Amygdala (tissue), 56 donors: Measurements from ENCODE around the gene CORIN.
A peak's percentile ranks its signal among the peaks of the same experiment; 100 is the strongest.

ENCODE experiments used
- DNase-seq, 56 donors: peaks; one replicate each; lab custom pipeline; 2025; lab: John Stamatoyannopoulos, UW

Gene CORIN

DNA sequence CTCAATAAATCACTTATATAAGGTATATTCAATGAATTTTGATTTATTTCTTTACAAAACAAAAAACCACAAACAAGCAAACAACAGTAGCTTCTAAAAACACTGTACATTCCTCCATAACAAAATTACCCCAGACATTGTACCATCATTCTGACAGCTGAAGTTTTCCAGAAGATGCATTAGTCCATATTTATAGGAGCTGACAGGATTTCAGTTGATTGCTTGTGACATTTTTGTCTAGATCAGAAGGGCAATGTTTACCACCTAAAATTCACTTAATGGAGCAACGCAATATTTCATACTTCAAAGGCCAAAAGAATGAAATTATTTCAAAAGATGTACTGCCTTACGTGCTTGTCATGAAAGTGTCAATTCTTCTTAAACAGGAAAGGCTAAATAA, 185.8 kb downstream of the CORIN start:
- DNase-seq = no peak

DNA sequence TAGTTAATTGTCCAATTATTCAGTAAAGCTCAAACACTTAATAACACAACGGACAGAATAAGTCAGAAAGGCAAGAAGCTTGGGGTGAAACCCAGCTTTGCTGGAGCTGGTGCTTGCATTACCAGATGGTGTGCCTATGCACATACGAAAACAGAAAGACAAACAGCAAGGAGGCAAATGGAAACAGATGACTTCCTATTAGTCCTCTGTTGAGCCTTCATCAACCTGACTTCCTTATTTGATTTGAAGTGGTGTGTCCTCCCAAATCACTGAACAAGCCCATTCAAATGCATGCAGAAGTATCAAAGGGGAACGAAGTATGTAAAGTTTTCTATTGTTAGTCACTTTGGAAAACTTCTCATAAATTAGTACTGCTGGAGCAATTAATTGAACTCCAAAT, 186.6 kb downstream of the CORIN start:
- no peak for DNase-seq

DNA sequence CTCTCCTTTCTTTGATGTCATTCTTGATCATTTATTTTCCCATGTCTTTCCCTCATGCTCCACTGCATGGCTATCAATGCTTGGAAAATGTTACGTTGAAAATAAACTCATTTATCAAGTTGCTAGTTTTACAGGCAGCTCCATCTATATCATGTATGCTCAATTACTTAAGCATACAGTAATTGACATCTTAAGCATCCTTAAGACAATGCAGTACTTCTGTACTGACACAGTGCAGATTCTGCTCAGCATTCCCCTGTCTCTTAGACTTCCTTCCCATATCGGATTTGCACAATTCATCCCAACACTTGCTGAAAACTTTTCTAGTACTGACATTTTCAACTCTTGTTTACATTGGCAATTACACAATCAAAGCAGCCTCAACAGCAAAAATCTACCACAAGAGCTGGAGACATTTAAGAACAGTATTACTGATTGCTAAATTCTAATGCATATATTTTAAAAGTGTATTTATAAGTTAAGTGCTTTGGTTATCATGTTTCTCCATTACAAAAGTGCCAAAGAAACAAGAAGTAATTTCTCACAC, 187.2 kb downstream of the CORIN start:
- no peak for DNase-seq

DNA sequence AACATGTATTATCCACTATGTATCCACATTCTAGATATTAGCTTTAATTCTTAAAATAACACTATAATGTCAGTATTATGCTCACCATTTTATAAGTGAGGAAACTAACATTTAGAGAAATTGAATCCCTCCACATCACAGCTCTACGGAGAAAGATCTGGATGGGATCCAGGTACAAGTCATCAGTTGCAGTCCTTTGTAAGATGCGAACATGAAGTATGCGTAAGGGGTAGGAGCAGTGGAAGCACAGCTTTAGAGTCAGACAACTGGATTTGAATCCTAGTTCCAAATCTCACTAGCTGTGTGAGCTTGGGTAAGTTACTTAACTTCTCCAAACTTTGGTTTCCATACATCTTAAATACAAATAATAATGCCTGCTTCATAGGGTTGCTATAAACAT, 190.3 kb downstream of the CORIN start:
- no peak for DNase-seq

DNA sequence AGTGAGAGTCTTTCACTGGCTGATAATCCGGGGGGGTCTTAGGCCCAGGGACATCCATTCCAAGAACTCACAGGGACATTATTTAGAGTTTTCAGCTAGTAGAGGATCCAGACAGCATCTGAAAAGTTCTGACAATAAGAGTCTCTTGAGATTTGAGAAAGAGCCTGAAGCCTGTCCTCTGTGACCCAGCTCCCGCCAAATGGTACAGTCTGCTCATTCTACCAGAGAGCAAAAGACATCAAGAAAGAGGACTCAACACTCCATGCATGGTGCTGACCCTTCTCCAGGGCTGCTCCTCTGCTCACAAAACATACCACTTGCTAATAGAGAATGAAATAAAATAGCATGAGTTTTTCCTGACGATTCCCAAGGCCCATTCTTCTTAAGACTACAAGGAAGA, 190.8 kb downstream of the CORIN start:
- no peak for DNase-seq

DNA sequence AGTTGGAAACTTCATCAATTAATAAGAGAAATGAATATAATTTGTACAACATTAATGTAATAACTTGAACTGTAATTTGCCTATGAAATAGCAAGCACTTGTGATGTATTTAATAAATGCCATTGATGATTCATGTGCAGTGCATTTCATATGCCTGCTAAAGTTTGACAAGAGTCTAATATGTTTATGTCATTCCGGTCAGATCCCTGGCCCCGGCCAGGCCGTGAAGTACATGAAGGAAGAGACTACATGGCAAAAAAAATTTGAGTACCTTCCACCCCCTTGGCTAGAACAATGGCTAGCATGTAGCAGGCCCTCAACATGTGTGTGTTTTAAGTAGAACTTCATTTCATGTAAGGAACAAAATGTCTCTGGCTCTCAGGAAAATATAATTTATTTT, 191.5 kb downstream of the CORIN start:
- no peak for DNase-seq

DNA sequence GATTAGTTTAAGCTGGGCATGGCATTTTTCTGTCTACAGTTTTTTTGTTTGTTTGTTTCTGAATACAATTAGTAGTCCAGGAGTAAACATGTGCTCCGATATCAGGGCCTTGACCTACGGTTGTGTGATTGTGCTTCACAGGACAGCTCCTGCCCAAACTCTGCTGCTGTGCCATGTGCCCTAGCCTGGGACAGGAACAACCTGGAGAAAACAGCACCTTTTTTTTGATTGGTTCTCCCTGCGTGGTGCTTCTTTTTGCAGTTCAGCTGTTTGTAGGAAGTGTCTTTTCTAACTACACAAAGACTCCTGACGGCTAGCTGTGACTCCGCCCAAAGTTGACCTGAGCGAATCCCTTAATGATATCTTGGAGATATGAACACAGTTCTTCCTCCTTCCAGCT, 194.0 kb downstream of the CORIN start:
- no peak for DNase-seq

DNA sequence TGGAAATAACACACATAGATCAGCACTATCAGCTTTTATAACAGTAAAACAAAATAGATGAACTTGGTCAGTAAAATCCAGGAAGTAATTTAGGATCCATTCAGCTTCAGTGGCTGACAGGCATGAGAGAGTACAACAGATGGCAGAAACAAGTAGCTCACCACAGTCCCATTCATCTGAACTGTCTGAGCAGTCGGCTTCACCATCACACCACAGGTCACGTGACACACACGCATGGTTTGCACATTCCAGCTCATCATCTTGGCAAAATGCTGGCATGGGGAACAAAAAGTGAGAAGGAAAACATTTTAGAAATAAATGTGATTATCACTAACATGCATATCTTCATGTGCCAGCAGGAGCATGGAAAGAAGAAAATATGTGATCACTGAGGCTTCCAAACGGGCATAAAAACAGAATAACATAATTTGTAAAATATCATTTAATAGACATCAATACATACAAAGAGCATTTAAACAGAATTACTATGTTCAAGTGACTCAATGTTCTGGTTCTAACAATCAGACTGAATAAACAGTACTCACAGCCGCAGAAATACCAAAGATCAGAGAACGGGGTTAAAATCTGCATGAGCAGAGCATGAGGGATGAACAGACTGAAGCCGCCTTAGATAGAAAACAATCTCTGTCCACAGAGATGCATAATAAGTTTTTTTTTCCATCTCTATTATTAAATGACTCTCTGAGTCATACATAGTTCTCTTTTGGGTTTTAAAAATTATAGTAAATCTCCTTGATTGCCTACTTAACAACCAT, 194.7 kb downstream of the CORIN start:
- DNase-seq = peak in 29 of 56 donors; percentile 1 to 72 (median 20)

DNA sequence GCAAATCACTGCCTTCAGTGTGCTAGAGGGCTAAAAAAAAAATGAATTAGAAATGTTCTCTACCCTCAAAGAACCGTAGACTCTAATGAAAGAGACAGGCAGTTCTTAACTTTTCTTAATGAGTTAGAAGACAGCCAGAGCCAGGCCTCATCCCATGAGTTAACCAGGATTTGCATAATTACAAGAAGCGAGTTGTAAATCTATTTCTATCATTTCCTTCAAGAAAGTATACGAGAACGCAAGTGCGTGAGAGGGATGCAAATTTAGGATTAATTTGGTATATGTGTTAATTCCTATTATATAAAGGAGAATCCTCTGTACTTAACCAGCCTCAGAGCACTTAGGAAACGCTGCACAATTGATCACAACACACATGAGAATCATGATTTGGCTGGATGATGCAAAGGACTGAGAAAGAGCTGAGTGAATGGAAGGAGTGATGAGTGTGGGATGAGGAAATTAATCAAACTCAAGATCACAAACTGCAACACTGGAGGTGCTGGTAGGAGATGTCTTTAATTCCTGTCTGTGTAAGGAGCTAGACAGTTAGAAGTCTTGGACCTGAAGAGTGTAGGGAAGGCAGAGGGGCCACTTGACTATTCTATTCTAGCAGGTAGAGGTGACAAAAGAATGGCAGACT, 195.6 kb downstream of the CORIN start:
- no peak for DNase-seq

DNA sequence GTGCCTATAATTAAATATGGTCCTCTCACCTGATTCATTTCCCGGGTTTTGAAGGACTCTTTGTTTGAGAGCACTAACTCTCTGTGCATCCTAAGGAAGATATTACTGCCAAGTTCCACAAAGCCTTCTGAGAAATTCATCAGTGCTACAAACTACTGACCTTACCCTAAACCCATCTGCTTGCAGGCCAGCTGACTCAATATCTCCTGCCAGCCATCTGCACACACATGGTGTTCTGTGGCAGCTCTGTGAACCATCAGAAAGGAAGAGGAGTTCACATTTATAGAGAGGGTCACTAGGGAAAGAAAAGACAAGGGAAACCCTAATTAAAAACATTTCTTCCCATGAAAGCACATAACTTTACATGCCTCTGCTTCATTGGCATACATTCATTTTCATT, 196.1 kb downstream of the CORIN start:
- DNase-seq = no peak

DNA sequence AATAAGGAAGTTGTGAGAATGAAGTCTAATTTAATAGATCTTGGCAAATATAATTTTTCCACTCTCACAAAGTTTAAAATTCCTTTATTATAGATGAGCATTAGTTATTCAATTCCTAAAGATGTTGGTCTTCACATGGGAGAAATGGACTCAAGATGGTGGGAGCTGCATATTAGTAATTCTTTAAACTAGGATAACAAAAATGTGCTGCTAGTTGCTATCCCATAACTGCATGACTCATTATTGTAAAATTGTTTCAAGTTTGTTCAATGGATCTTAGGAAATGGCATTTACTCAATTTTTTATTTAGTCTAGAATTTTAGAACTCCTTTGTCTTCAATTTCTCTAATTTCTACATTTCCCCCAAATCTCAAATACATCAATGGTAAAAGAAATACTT, 197.0 kb downstream of the CORIN start:
- no peak for DNase-seq

DNA sequence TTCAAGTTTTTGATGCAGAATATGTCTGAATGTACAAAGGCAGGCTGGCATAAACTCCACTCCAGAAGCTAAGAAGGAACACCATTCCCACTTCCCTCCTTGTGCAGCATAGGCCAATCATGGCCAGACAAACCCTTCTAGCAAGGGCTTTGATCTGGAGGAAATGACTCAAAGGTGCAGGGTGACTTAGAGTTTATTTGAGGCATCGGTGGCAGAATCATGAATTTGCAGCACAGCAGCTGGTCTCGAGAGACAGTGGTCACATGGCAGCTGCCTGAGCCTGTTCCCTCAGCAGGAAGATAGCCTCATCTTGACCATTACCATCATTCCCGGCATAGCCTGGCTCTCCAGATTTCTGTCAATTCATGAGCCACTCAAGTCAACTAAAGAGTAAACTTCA, 198.3 kb downstream of the CORIN start:
- DNase-seq = no peak

DNA sequence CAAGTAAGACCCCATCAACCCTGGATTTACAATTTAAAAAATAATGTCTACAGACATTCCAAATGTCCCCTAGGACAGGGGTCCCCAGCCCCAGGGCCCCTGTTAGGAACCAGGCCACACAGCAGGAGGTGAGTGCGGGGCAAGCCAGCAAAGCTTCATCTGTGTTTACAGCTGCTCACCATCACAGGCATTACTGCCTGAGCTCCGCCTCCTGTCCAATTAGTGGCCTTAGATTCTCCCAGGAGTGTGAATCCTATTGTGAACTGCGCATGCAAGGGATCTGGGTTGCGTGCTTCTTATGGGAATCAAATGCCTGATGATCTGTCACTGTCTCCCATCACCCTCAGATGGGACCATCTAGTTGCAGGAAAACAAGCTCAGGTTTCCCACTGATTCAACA, 206.7 kb downstream of the CORIN start:
- no peak for DNase-seq

DNA sequence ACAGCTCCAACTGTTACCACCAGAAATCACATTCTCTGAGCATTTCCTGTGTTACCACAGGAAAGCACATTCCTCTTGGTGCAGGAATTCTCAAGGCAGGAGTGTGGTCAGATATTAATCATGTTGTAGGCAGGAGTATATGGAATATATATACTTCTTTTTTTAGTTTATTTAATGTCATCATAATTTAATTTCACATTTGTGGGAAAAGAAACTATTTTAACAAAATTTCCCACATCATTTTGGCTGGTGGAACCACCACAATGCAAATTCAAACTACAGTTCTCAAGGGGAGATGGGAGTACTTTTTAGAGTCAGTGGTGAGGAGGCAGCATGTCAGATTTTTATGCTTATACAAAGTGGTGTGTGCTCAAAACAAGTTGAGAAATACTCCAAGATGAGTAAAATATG, 213.8 kb downstream of the CORIN start:
- no peak for DNase-seq

DNA sequence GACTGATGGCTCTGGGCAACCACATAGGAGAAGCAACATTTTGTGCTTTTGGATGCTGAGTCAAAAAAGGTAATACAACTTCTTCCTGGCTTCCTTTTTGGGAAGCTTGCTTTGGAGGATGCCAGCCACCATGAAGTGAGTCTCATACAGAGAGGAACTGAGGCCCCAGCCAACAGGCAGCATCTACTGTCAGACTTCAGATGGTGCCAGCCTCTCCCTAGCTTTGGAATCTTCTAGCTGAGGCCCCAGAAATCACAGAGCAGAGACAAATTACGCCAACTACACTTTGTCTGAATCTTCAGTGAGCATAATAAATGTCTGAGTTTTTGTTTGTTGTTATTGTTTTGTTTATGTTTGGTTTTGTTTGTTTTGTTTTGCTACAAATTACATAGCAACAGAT, 216.7 kb downstream of the CORIN start:
- DNase-seq = no peak

DNA sequence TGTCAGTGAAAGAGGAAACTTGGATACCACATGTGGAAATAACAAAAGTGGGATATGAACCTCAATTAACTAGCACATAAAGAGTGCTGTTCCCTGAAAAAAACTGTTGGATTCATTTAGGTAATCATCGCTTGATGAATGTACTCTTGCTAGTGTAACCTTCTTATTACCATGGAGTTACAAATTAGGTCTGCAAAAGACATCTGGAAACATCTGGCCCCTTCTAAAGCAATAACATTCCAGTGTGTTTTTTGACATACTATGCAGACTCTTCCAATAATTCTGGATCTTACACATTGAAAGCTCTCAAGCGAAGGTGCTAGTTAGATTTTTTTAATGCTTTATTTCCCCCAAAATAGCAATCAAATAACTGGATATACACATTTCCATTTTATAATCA, 218.2 kb downstream of the CORIN start:
- no peak for DNase-seq

DNA sequence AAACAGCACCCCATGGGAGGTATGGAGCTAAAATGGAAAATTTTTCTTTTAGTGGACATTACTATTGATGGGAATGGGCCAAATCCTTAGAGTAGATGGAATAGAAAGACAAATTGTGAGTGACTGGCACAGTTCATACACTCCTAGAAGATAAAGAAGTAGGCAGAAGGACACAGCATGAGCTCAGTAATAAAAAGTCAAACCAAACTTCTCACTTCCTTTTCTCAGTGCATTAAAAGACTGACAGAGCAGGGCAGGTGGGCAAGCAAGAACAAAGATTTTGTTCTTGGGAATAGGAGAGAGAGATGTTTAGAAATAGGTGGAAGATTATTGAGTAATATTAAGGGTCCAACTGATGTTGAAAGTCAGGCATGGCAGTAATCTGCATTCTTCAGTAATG, 220.3 kb downstream of the CORIN start:
- DNase-seq = no peak

DNA sequence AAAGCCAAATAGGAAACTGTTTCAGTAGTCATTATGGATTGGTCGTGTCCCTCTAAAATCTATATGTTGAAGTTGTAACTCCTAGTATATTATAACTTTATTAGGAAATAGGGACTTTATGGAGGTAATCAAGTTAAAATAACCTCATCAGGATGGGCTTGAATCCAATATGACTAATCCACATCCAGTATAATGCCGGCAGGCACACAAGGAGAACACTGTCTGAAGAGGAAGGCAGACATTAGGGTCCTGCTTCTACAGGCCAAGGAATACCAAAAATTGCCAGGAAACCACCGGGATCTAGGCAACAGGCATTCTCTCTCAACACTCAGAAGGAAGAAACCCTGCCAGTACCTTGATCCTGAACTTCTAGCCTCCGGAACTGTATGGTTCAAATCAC, 222.5 kb downstream of the CORIN start:
- no peak for DNase-seq

DNA sequence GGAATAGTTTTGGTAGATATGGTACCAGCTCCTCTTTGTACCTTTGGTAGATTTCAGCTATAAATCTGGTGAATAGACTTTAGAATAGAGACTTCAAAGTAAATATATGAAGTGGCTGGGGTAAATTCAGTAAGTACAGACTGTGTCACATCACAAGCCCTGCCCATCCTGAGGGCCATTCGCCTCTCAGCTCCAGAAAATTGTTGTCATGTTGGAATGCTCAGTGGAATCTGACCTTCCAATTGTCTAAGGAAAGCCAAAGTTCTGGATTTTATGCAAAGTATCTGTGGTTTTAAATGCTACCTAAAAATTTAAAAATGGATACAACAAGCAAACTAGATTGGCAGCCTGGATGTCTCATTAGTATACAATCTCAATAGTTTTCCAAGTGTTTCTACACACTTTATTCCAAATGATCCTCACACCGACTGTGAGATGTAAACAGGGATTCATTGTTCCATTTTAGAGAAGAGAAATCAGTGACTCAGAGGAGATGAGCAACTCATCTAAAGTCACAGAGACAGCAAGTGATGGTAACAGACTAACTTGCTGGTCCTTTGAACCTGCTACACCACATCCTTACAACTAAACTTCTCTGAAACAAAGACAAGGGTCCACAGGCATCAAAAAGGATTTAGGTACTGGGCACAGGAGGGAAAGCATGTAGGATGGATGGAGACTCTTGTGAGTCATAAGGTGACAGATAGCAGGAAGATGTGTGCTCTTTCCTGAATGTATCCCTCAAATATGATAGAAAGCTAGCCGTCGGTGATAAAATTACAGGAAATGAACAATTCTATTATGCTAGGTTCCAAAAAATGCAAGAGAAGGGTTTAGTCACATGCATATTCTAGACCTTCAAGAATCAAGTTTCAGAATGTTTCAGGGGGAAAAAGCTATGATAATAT, 225.5 kb downstream of the CORIN start:
- no peak for DNase-seq

DNA sequence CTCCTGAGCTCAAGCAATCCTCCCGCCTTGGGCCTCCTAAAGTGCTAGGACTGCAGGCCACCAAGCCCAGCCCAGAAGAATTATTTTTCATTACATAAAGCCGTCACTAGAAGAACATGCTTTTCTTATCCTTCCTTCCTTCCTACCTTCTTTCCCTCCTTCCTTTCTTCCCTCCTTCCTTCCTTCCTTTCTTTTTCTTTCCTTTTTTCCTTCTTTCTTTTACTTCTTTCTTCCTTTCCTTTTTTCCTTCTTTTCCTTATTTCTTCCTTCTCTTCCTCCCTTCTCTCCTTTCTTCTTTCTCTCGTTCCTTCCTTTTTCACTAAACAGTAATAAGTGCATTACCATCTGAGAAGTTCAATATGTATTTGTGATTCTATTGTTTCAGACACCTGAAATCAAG, 231.4 kb downstream of the CORIN start:
- DNase-seq = no peak

DNA sequence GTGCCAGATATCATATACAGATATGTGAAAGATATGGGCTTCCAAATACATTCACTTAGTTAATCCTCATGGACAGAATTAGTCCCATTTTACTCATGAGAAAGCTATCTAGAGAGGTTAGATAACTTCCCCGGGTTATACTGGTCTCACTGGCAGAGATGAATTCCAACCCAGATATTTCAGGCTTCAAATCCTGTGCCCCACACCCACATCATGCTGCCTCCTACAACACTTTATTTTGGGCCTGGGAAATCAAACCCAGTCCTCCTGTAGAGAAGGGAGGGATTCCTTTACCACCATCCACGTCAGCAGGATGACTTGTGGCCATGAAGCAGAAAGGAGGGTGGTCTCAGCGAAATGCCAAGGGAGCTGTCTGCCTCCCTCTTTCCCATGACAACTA, 239.0 kb downstream of the CORIN start:
- DNase-seq = no peak
